HCT116 (cell line): ENCODE results near the gene RAI14. TPM values are rescaled to one million over a fixed set of nuclear protein-coding genes. Genes with fewer than 3 reads are reported as not detected.

Experiments used
- ATAC-seq: fragments of 200-7000 bp; cut with Tn5 transposase; 2 replicates; pipeline ENCODE4 v1.9.1; 2020; ENCODE audit warnings: mild to moderate bottlenecking, moderate library complexity
- BruUV-seq: library from RNA; stranded (reverse); fragments of 400-500 nt; replicated peaks from 2 replicates; lab custom pipeline; 2021; lab: Mats Ljungman, UMichigan
- CTCF ChIA-PET: fragments of 300-600 bp; sonication (Branson Sonifier 250); formaldehyde crosslinking; loops from one replicate; lab custom pipeline; 2021; ENCODE audit warnings: antibody characterized with exemption; lab: Charles Lee
- POLR2A ChIA-PET: fragments of 300-600, 350-600 bp; sonication (Branson Sonifier 250); formaldehyde crosslinking; loops from one replicate; lab custom pipeline; 2021; ENCODE audit warnings: antibody characterized with exemption; lab: Charles Lee
- RAD21 ChIA-PET, 2 experiments: fragments of 300-600 bp; sonication (Branson Sonifier 250); formaldehyde crosslinking; loops; one replicate each; lab custom pipeline; 2023; ENCODE audit warnings: low total read pairs in 2 of 2; ENCODE audit not compliant: uncharacterized antibody in 2 of 2, unreplicated experiment in 2 of 2, low non-redundant PET in 1 of 2; lab: Charles Lee
- DNase-seq: peaks from one replicate; pipeline ENCODE4 v3.0.0-alpha.2; 2010; ENCODE audit warnings: low read depth, low spot score
- H2AFZ ChIP-seq: fragments of 200-600 bp; shearing (Covaris generic), sonication (generic); 2 replicates; pipeline ENCODE4 v1.6.1; 2017; ENCODE audit warnings: low read depth, mixed run types, mixed read lengths, antibody characterized with exemption, low read length; ENCODE audit not compliant: poor library complexity, severe bottlenecking
- H3K27ac ChIP-seq: 2 replicates; pipeline ENCODE4 v1.5.1; 2012; ENCODE audit warnings: low read depth, low read length
- H3K27me3 ChIP-seq: fragments of 200-600 bp; sonication (generic); 2 replicates; pipeline ENCODE4 v1.6.1; 2016; ENCODE audit warnings: mixed run types, low read length, mixed read lengths; ENCODE audit not compliant: insufficient read depth
- H3K36me3 ChIP-seq, 2 experiments: fragments of 200-500 bp in 1 of 2; fragments of 200-600 bp in 1 of 2; sonication (Bioruptor generic) in 1 of 2; sonication (generic) in 1 of 2; 2 replicates each; pipeline versions ENCODE4 v1.5.1 to v1.6.1; 2014 to 2016; ENCODE audit warnings: low read length in 2 of 2, inconsistent platforms in 1 of 2, mixed read lengths in 1 of 2, mixed run types in 1 of 2; ENCODE audit not compliant: insufficient read depth in 2 of 2, control insufficient read depth in 1 of 2
- H3K4me1 ChIP-seq, 2 experiments: fragments of 200-600 bp in 1 of 2; sonication (generic) in 1 of 2; 2 replicates each; pipeline versions ENCODE4 v1.5.1 to v1.6.1; 2012 to 2017; ENCODE audit warnings: low read length in 2 of 2, inconsistent platforms in 1 of 2, mild to moderate bottlenecking in 1 of 2, mixed read lengths in 1 of 2, mixed run types in 1 of 2, moderate library complexity in 1 of 2; ENCODE audit not compliant: insufficient read depth in 2 of 2, control insufficient read depth in 1 of 2
- H3K4me2 ChIP-seq: fragments of 200-600 bp; sonication (generic); 2 replicates; pipeline ENCODE4 v1.6.1; 2017; ENCODE audit warnings: mixed run types, low read length, mixed read lengths
- H3K4me3 ChIP-seq, 2 experiments: fragments of 200-600 bp in 1 of 2; sonication (generic) in 1 of 2; replicated peaks in 1 of 2; 2 replicates each; pipeline ENCODE4 v1.5.1; 2011 to 2016; ENCODE audit warnings: low read length in 2 of 2, control low read depth in 1 of 2, low read depth in 1 of 2, mild to moderate bottlenecking in 1 of 2, mixed read lengths in 1 of 2, mixed run types in 1 of 2
- H3K79me2 ChIP-seq: fragments of 200-600 bp; sonication (generic); 2 replicates; pipeline ENCODE4 v1.6.1; 2017; ENCODE audit warnings: mild to moderate bottlenecking, mixed run types, low read length, moderate library complexity, mixed read lengths; ENCODE audit not compliant: insufficient read depth
- H3K9ac ChIP-seq: fragments of 200-600 bp; sonication (generic); 2 replicates; pipeline ENCODE4 v1.6.1; 2016; ENCODE audit warnings: low read length, mixed read lengths
- H3K9me2 ChIP-seq: fragments of 200-600 bp; sonication (generic), shearing (Covaris generic); 2 replicates; pipeline ENCODE4 v1.6.1; 2017; ENCODE audit warnings: mixed run types, mild to moderate bottlenecking, moderate library complexity; ENCODE audit not compliant: insufficient read depth
- H3K9me3 ChIP-seq, 2 experiments: fragments of 200-500 bp in 1 of 2; fragments of 200-600 bp in 1 of 2; sonication (Bioruptor generic) in 1 of 2; sonication (generic) in 1 of 2; 2 replicates each; pipeline ENCODE4 v1.6.1; 2014 to 2017; ENCODE audit warnings: low read length in 2 of 2, mixed read lengths in 2 of 2, inconsistent platforms in 1 of 2, low read depth in 1 of 2, mild to moderate bottlenecking in 1 of 2, mixed run types in 1 of 2, moderate library complexity in 1 of 2; ENCODE audit not compliant: control insufficient read depth in 1 of 2, insufficient read depth in 1 of 2
- H4K20me1 ChIP-seq: fragments of 200-600 bp; sonication (generic), shearing (Covaris generic); 2 replicates; pipeline ENCODE4 v1.6.1; 2017; ENCODE audit warnings: mixed run types, mild to moderate bottlenecking, moderate library complexity; ENCODE audit not compliant: insufficient read depth
- EGR1 ChIP-seq: IDR thresholded peaks from 2 replicates; pipeline ENCODE4 v1.6.1; 2012; ENCODE audit warnings: low read depth
- FOSL1 ChIP-seq: IDR thresholded peaks from 2 replicates; pipeline ENCODE4 v1.6.1; 2012; ENCODE audit warnings: low read depth
- POLR2AphosphoS5 ChIP-seq: IDR thresholded peaks from 2 replicates; pipeline ENCODE4 v1.6.1; 2011; ENCODE audit warnings: mild to moderate bottlenecking, low read depth, low read length, moderate library complexity
- TCF7L2 ChIP-seq: IDR thresholded peaks from 2 replicates; pipeline ENCODE4 v1.7.0; 2011; ENCODE audit warnings: borderline replicate concordance, inconsistent platforms; ENCODE audit not compliant: insufficient read depth, insufficient read length; ENCODE audit errors: extremely low read depth
- ZFX ChIP-seq: fragments of 450-650 bp; IDR thresholded peaks from 2 replicates; pipeline ENCODE4 v1.6.1; 2017
- ZNF274 ChIP-seq: fragments of 200-500 bp; sonication (Bioruptor generic); IDR thresholded peaks from 2 replicates; pipeline ENCODE4 v1.6.1; 2014; ENCODE audit warnings: mild to moderate bottlenecking, low read depth, low read length, inconsistent platforms
- intact Hi-C: fragments of 100-400 bp; cut with micrococcal nuclease; formaldehyde crosslinking; loops from 2 replicates; pipeline ENCODE4 v1.10.0; 2022
- total RNA-seq: library from RNA; stranded (reverse); gene quantifications from one replicate; pipeline ENCODE4 v1.2.1, GENCODE V29; 2021; ENCODE audit not compliant: unreplicated experiment
- TF ChIP-seq, protein P1 (sequence below): IDR thresholded peaks from 2 replicates; pipeline ENCODE4 v1.6.1; 2012

Gene RAI14
- total RNA-seq, 1 experiment from 2014 or later = 47.9 TPM

DNA sequence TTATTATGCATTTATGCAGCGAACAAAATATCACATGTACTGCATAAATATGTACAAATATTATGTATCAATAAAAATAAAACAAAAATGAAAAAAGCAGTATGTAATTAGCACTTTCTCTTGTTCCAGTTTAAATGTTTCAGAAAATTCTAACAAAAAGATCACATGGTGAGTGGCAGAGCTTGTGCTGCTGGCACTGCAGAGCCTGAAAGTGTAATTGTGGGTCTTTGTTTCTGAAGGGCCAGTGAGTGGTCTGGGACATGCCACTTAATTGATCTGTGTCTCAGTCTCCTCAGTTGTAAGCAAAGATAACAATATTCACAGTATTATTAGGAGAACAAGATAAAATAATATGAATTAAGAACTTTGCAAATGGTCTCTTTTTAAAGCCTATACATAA lies 39.5 kb upstream of the RAI14 start:
- RAD21 ChIA-PET = no interaction called here
- intact Hi-C loops = no loop called here

DNA sequence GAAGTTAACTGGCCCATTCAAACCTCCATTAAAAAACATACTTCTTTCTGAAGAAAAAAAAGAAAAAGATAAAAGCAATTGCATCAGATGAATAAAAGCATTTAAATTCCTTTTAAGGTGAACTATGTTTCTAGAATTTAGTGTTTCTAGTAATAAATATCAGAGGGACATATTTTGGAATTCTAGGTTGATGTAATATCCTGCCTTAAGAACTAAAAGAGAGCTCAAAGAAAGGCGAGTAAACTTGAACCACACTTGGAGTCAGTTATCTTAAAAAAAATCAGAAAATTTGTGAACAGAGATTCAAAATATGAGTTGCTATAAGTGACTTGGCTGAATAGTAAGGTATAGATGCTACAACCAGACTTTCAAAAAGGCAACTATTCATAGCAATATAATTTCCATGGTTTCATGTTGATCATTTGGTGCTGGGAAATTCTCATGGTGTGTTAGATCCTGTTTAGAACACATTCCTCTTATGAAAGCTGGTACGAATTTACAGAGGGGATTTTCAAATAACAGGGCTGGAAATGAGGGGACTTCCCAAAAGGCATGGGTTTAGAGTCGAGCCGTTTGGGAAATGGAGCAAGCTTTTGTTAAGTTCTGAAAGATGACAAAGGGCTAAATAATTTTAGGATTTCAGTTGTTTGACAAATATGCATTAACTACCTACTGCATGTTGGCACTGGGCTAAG lies 37.6 kb upstream of the RAI14 start:
- RAD21 ChIA-PET = no interaction called here
- no peak overlapping the region for H3K9ac ChIP-seq
- no peaks in the 10 kb centered on the region for H4K20me1 ChIP-seq
- H3K4me1 ChIP-seq = no peaks in the 10 kb centered on the region
- intact Hi-C loops = no loop called here
- H3K9me2 ChIP-seq = no peaks in the 10 kb centered on the region
- ATAC-seq (no peak), DNase-seq (no peak)
- TF ChIP-seq EGR1 = no peak
- TF ChIP-seq FOSL1 = no peak
- no peak for TF ChIP-seq TCF7L2
- TF ChIP-seq, protein P1, sequence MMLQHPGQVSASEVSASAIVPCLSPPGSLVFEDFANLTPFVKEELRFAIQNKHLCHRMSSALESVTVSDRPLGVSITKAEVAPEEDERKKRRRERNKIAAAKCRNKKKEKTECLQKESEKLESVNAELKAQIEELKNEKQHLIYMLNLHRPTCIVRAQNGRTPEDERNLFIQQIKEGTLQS = no peak
- TF ChIP-seq ZNF274 = no peak
- H2AFZ ChIP-seq = no peak overlapping the region
- no peaks in the 10 kb centered on the region for H3K9me3 ChIP-seq
- no peak overlapping the region for H3K4me3 ChIP-seq
- no peaks in the 10 kb centered on the region for H3K79me2 ChIP-seq
- no TSS peak for BruUV-seq
- POLR2A ChIA-PET = no interaction called here
- CTCF ChIA-PET = no interaction called here
- H3K36me3 ChIP-seq = no peaks in the 10 kb centered on the region
- no peak overlapping the region for H3K4me2 ChIP-seq
- no peak overlapping the region for H3K27ac ChIP-seq
- no peaks in the 10 kb centered on the region for H3K27me3 ChIP-seq

More for the DNA sequence above, 39.5 kb upstream of the RAI14 start:
- no peak for TF ChIP-seq POLR2AphosphoS5
- no peak for TF ChIP-seq ZFX
- no peaks in the 10 kb centered on the region for H3K9me2 ChIP-seq
- H3K36me3 ChIP-seq = no peaks in the 10 kb centered on the region
- ATAC-seq (no peak), DNase-seq (no peak)
- ChIA-PET CTCF (no interaction called here), POLR2A (no interaction called here)
- H4K20me1 ChIP-seq = no peaks in the 10 kb centered on the region
- no peak overlapping the region for H2AFZ ChIP-seq
- H3K4me2 ChIP-seq = no peak overlapping the region
- H3K79me2 ChIP-seq = no peaks in the 10 kb centered on the region
- H3K4me3 ChIP-seq = no peak overlapping the region
- no peak overlapping the region for H3K27ac ChIP-seq
- no TSS peak for BruUV-seq
- H3K9ac ChIP-seq = no peak overlapping the region
- H3K4me1 ChIP-seq = no peaks in the 10 kb centered on the region
- H3K9me3 ChIP-seq = no peaks in the 10 kb centered on the region
- H3K27me3 ChIP-seq = no peaks in the 10 kb centered on the region
